HUES6 (cell line): ENCODE results near the gene FBXL14.
"Not testable (repeated sequence)": the region's sequence is repeated elsewhere in the genome, so short reads cannot be mapped to it uniquely, and the experiment has no call there.

Experiments
- H3K27ac ChIP-seq: 2 replicates; pipeline ENCODE4 v1.7.0; 2013; ENCODE audit warnings: low read depth, mild to moderate bottlenecking, low read length, inconsistent platforms
- H3K27me3 ChIP-seq: 2 replicates; pipeline ENCODE4 v1.6.1; 2013; ENCODE audit warnings: low read length; ENCODE audit not compliant: control insufficient read depth, insufficient read depth
- H3K36me3 ChIP-seq: 2 replicates; pipeline ENCODE4 v1.6.1; 2013; ENCODE audit warnings: low read length; ENCODE audit not compliant: control insufficient read depth, insufficient read depth
- H3K4me1 ChIP-seq: 2 replicates; pipeline ENCODE4 v1.6.1; 2013; ENCODE audit warnings: low read length; ENCODE audit not compliant: control insufficient read depth, insufficient read depth
- H3K4me3 ChIP-seq: 2 replicates; pipeline ENCODE4 v1.5.1; 2013; ENCODE audit warnings: low read depth, low read length
- H3K9ac ChIP-seq: one replicate; pipeline ENCODE4 v1.6.1; 2013; ENCODE audit warnings: mild to moderate bottlenecking, low read length
- H3K9me3 ChIP-seq: 2 replicates; pipeline ENCODE4 v1.6.1; 2013; ENCODE audit warnings: low read depth, low read length; ENCODE audit not compliant: control insufficient read depth, insufficient read depth

Gene FBXL14

GRCh38 chr12:1564067-1564466 is 30.3 kb downstream of the FBXL14 start:
- peaks cover 14% of the 10 kb centered on the region; the same call in 1 of the 2 replicates for H3K4me1 ChIP-seq

GRCh38 chr12:1562813-1563407 is 31.5 kb downstream of the FBXL14 start:
- no peak overlapping the region for H3K27ac ChIP-seq
- no peak overlapping the region for H3K4me3 ChIP-seq
- no peaks in the 10 kb centered on the region for H3K9me3 ChIP-seq
- peaks cover 14% of the 10 kb centered on the region; the same call in 1 of the 2 replicates for H3K4me1 ChIP-seq
- H3K36me3 ChIP-seq = no peaks in the 10 kb centered on the region
- H3K9ac ChIP-seq = no peak overlapping the region
- peaks cover 3% of the 10 kb centered on the region; the same call in 1 of the 2 replicates for H3K27me3 ChIP-seq

More at GRCh38 chr12:1564067-1564466, 30.3 kb downstream of the FBXL14 start:
- Histone ChIP-seq H3K9me3 (no peaks in the 10 kb centered on the region), H3K9ac (no peak overlapping the region), H3K36me3 (no peaks in the 10 kb centered on the region), H3K27me3 (peaks cover 3% of the 10 kb centered on the region; the same call in 1 of the 2 replicates), H3K4me3 (no peak overlapping the region), H3K27ac (no peak overlapping the region)

GRCh38 chr12:1560704-1561103 is 33.7 kb downstream of the FBXL14 start:
- Histone ChIP-seq H3K27ac (no peak overlapping the region), H3K36me3 (no peaks in the 10 kb centered on the region), H3K27me3 (no peaks in the 10 kb centered on the region), H3K4me3 (no peak overlapping the region), H3K9ac (no peak overlapping the region), H3K9me3 (no peaks in the 10 kb centered on the region), H3K4me1 (peaks cover 6% of the 10 kb centered on the region; the same call in 1 of the 2 replicates)

GRCh38 chr12:1559676-1560091 is 34.7 kb downstream of the FBXL14 start:
- Histone ChIP-seq H3K27me3 (no peaks in the 10 kb centered on the region), H3K4me3 (no peak overlapping the region), H3K9me3 (no peaks in the 10 kb centered on the region), H3K9ac (no peak overlapping the region), H3K36me3 (no peaks in the 10 kb centered on the region), H3K27ac (no peak overlapping the region), H3K4me1 (peaks cover 6% of the 10 kb centered on the region; the same call in 1 of the 2 replicates)

- H3K36me3 ChIP-seq, H3K4me3 ChIP-seq, H3K4me1 ChIP-seq, H3K9me3 ChIP-seq, H3K27me3 ChIP-seq, H3K27ac ChIP-seq, H3K9ac ChIP-seq: not testable (repeated sequence)
These were observed 36.3 kb downstream of the FBXL14 start for GRCh38 chr12:1558108-1558507.

- Histone ChIP-seq H3K36me3 (no peaks in the 10 kb centered on the region), H3K9ac (no peak overlapping the region), H3K27ac (no peak overlapping the region), H3K4me1 (no peaks in the 10 kb centered on the region), H3K27me3 (no peaks in the 10 kb centered on the region), H3K4me3 (no peak overlapping the region), H3K9me3 (no peaks in the 10 kb centered on the region; the same call in 1 of the 2 replicates)
These were observed 40.1 kb downstream of the FBXL14 start for GRCh38 chr12:1553987-1554982.

- Histone ChIP-seq H3K4me3 (no peak overlapping the region), H3K9me3 (no peaks in the 10 kb centered on the region; the same call in 1 of the 2 replicates), H3K9ac (no peak overlapping the region), H3K36me3 (no peaks in the 10 kb centered on the region), H3K4me1 (no peaks in the 10 kb centered on the region), H3K27me3 (no peaks in the 10 kb centered on the region), H3K27ac (no peak overlapping the region)
These were observed 40.8 kb downstream of the FBXL14 start for GRCh38 chr12:1553536-1553935.

GRCh38 chr12:1552911-1553491 is 41.4 kb downstream of the FBXL14 start:
- no peak overlapping the region for H3K9ac ChIP-seq
- H3K9me3 ChIP-seq = no peaks in the 10 kb centered on the region; the same call in 1 of the 2 replicates
- H3K27ac ChIP-seq = no peak overlapping the region
- H3K4me3 ChIP-seq = no peak overlapping the region
- no peaks in the 10 kb centered on the region for H3K4me1 ChIP-seq
- no peaks in the 10 kb centered on the region for H3K36me3 ChIP-seq
- H3K27me3 ChIP-seq = no peaks in the 10 kb centered on the region

GRCh38 chr12:1552171-1552570 is 42.2 kb downstream of the FBXL14 start:
- Histone ChIP-seq H3K9ac (no peak overlapping the region), H3K27ac (no peak overlapping the region), H3K4me3 (no peak overlapping the region), H3K9me3 (no peaks in the 10 kb centered on the region; the same call in 1 of the 2 replicates), H3K27me3 (no peaks in the 10 kb centered on the region), H3K4me1 (no peaks in the 10 kb centered on the region), H3K36me3 (no peaks in the 10 kb centered on the region)

- no peak overlapping the region for H3K9ac ChIP-seq
- no peaks in the 10 kb centered on the region for H3K27me3 ChIP-seq
- H3K9me3 ChIP-seq = no peaks in the 10 kb centered on the region; the same call in 1 of the 2 replicates
- H3K4me1 ChIP-seq = no peaks in the 10 kb centered on the region
- no peak overlapping the region for H3K4me3 ChIP-seq
- H3K36me3 ChIP-seq = no peaks in the 10 kb centered on the region
- no peak overlapping the region for H3K27ac ChIP-seq
These were observed 42.9 kb downstream of the FBXL14 start for GRCh38 chr12:1551496-1551895.
